RWPE2 (cell line): Measurements from ENCODE around the gene SLC25A25.
A peak's percentile ranks its signal among the peaks of the same experiment; 100 is the strongest.

Experiments used
- ATAC-seq: fragments of 200-7000 bp; cut with Tn5 transposase; 3 replicates; pipeline ENCODE4 v1.9.1; 2021; ENCODE audit warnings: low read depth
- DNase-seq: peaks from one replicate; pipeline ENCODE4 v3.0.0-alpha.2; 2020; ENCODE audit warnings: low spot score
- H3K27ac ChIP-seq: fragments of 450-650 bp; 2 replicates; pipeline ENCODE4 v1.5.1; 2017; ENCODE audit warnings: mild to moderate bottlenecking; ENCODE audit not compliant: poor library complexity, severe bottlenecking
- H3K27me3 ChIP-seq: fragments of 250-450 bp; sonication (Bioruptor Pico); 2 replicates; pipeline ENCODE4 v1.5.1; 2021; ENCODE audit warnings: mild to moderate bottlenecking, moderate library complexity; ENCODE audit not compliant: insufficient read depth, poor library complexity, severe bottlenecking
- H3K36me3 ChIP-seq: fragments of 250-450 bp; sonication (Bioruptor Pico); 2 replicates; pipeline ENCODE4 v1.5.1; 2020; ENCODE audit warnings: low read depth, mild to moderate bottlenecking, moderate library complexity
- H3K4me1 ChIP-seq: fragments of 250-450 bp; sonication (Bioruptor Pico); 2 replicates; pipeline ENCODE4 v1.5.1; 2021; ENCODE audit warnings: mild to moderate bottlenecking, moderate library complexity; ENCODE audit not compliant: insufficient read depth, poor library complexity, severe bottlenecking
- H3K4me3 ChIP-seq: fragments of 250-450 bp; sonication (Bioruptor Pico); 2 replicates; pipeline ENCODE4 v1.5.1; 2021; ENCODE audit warnings: mild to moderate bottlenecking, moderate library complexity; ENCODE audit not compliant: severe bottlenecking
- H3K9me3 ChIP-seq: fragments of 250-450 bp; sonication (Bioruptor Pico); 2 replicates; pipeline ENCODE4 v1.5.1; 2021; ENCODE audit warnings: mild to moderate bottlenecking, moderate library complexity; ENCODE audit not compliant: severe bottlenecking
- TF ChIP-seq, protein P1 (sequence below): fragments of 450-650 bp; IDR thresholded peaks from one replicate; pipeline ENCODE4 v1.5.1; 2017; ENCODE audit warnings: mild to moderate bottlenecking, moderate library complexity; ENCODE audit not compliant: poor library complexity, severe bottlenecking

SLC25A25 gene

GRCh38 chr9:128098297-128099230 lies 30.5 kb downstream of the SLC25A25 start:
- DNase-seq (peak; percentile 97), ATAC-seq (peak; percentile 73)
- TF ChIP-seq, protein P1, sequence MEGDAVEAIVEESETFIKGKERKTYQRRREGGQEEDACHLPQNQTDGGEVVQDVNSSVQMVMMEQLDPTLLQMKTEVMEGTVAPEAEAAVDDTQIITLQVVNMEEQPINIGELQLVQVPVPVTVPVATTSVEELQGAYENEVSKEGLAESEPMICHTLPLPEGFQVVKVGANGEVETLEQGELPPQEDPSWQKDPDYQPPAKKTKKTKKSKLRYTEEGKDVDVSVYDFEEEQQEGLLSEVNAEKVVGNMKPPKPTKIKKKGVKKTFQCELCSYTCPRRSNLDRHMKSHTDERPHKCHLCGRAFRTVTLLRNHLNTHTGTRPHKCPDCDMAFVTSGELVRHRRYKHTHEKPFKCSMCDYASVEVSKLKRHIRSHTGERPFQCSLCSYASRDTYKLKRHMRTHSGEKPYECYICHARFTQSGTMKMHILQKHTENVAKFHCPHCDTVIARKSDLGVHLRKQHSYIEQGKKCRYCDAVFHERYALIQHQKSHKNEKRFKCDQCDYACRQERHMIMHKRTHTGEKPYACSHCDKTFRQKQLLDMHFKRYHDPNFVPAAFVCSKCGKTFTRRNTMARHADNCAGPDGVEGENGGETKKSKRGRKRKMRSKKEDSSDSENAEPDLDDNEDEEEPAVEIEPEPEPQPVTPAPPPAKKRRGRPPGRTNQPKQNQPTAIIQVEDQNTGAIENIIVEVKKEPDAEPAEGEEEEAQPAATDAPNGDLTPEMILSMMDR = no peak
- Histone ChIP-seq H3K4me3 (peak overlapping the region; percentile 37), H3K27ac (peak overlapping the region; percentile 74), H3K36me3 (peaks cover 19% of the 10 kb centered on the region), H3K9me3 (no peaks in the 10 kb centered on the region), H3K4me1 (peaks cover 24% of the 10 kb centered on the region), H3K27me3 (no peaks in the 10 kb centered on the region)

GRCh38 chr9:128099231-128099931 lies 31.3 kb downstream of the SLC25A25 start:
- DNase-seq (no peak), ATAC-seq (no peak)
- TF ChIP-seq, protein P1 = no peak
- H3K4me3 ChIP-seq = peak overlapping the region; percentile 37
- peaks cover 17% of the 10 kb centered on the region for H3K4me1 ChIP-seq
- no peaks in the 10 kb centered on the region for H3K27me3 ChIP-seq
- no peaks in the 10 kb centered on the region for H3K9me3 ChIP-seq
- peak overlapping the region; percentile 74 for H3K27ac ChIP-seq
- H3K36me3 ChIP-seq = peaks cover 27% of the 10 kb centered on the region

DNA sequence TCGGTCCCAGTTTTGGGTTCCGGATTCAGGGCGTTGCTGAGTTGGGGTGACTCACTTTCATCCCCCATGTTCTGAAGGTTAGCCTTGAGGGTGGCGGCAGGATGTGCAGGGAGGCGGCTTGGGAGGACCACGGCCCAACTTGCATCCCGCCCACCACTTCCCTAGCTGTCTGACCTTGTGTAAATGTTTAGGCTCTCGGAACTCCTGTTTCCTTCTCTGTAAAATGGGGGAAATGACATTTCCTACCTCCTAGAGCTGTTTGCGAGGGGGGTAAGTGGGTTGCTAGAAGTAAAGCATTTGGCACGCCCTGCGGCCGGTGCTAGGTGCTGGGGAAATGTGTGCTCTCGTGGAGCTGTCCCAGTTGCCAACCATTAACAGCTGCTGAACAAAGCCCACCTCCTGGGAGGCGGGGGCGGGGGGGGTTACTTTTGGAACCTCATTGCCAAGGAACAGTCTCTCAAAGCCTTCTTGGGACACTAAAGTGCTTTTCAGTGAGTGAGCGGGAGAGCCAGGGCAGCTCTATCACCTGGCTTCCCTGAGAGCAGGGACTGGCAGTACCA lies 32.0 kb downstream of the SLC25A25 start:
- peaks cover 14% of the 10 kb centered on the region for H3K4me1 ChIP-seq
- TF ChIP-seq, protein P1 = no peak
- no peaks in the 10 kb centered on the region for H3K9me3 ChIP-seq
- DNase-seq (no peak), ATAC-seq (no peak)
- H3K27ac ChIP-seq = peak overlapping the region; percentile 74
- H3K27me3 ChIP-seq = no peaks in the 10 kb centered on the region
- H3K36me3 ChIP-seq = peaks cover 28% of the 10 kb centered on the region
- peak overlapping the region; percentile 37 for H3K4me3 ChIP-seq

DNA sequence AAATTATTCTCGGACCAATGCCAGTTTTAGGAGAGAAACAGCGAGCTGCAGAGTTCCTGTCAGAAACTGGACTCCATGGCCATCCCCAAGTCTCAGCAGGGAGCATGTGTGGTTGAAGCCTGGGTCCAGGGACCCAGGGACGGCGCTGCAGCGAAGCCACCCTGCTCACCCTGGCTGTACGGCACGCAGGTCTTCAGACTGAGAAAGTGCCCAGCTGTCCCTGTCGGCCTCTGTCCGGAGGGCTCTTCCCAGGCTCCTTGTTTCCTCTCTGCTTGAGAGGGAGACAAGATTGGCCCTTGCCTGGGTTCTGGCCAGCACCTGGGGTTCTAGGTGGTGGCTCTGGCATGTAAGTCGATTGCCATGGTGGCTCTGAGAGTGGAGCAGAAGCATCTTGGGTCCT lies 32.5 kb downstream of the SLC25A25 start:
- no peaks in the 10 kb centered on the region for H3K9me3 ChIP-seq
- H3K4me1 ChIP-seq = peaks cover 14% of the 10 kb centered on the region
- H3K4me3 ChIP-seq = no peak overlapping the region
- peaks cover 33% of the 10 kb centered on the region for H3K36me3 ChIP-seq
- ATAC-seq (no peak), DNase-seq (no peak)
- H3K27me3 ChIP-seq = no peaks in the 10 kb centered on the region
- no peak overlapping the region for H3K27ac ChIP-seq
- TF ChIP-seq, protein P1 = no peak
